Panc1 (cell line): ENCODE results near the gene LRFN3. TPM values are rescaled to one million over a fixed set of nuclear protein-coding genes. Genes with fewer than 3 reads are reported as not detected.

ENCODE experiments used
- ATAC-seq: fragments of 200-7000 bp; cut with Tn5 transposase; 2 replicates; pipeline ENCODE4 v1.9.1; 2020; ENCODE audit warnings: mild to moderate bottlenecking, moderate library complexity
- Bru-seq: library from RNA; stranded (reverse); fragments of 400-500 nt; gene quantifications from one replicate; lab custom pipeline; 2021; lab: Mats Ljungman, UMichigan
- BruChase-seq, 2 experiments: library from RNA; stranded (reverse); fragments of 400-500 nt; gene quantifications; one replicate each; lab custom pipeline; 2021; lab: Mats Ljungman, UMichigan
- BruUV-seq: library from RNA; stranded (reverse); fragments of 400-500 nt; replicated peaks from 2 replicates; lab custom pipeline; 2021; lab: Mats Ljungman, UMichigan
- CTCF ChIA-PET: fragments of 300-600 bp; sonication (Branson Sonifier 250); formaldehyde crosslinking; loops from one replicate; lab custom pipeline; 2022; ENCODE audit warnings: antibody characterized with exemption; lab: Charles Lee
- POLR2A ChIA-PET: fragments of 300-600 bp; sonication (Branson Sonifier 250); formaldehyde crosslinking; loops from one replicate; lab custom pipeline; 2022; ENCODE audit warnings: antibody characterized with exemption; lab: Charles Lee
- DNase-seq: peaks from one replicate; pipeline ENCODE4 v3.0.0-alpha.2; 2010; ENCODE audit warnings: low read depth, low spot score
- H3K27ac ChIP-seq: 2 replicates; pipeline ENCODE4 v1.5.1; 2011; ENCODE audit warnings: mild to moderate bottlenecking, low read length, inconsistent platforms
- H3K27me3 ChIP-seq: fragments of 200-500 bp; sonication (Bioruptor generic); 2 replicates; pipeline ENCODE4 v1.6.0; 2014; ENCODE audit warnings: low read length, inconsistent platforms; ENCODE audit not compliant: control insufficient read depth, insufficient read depth
- H3K36me3 ChIP-seq: fragments of 200-500 bp; sonication (Bioruptor generic); 2 replicates; pipeline ENCODE4 v1.5.1; 2014; ENCODE audit warnings: inconsistent platforms, mild to moderate bottlenecking, low read length, moderate library complexity; ENCODE audit not compliant: control insufficient read depth, insufficient read depth
- H3K4me1 ChIP-seq: 2 replicates; pipeline ENCODE4 v1.5.1; 2011; ENCODE audit warnings: inconsistent platforms, mild to moderate bottlenecking, low read length, moderate library complexity; ENCODE audit not compliant: control insufficient read depth, insufficient read depth
- H3K4me3 ChIP-seq, 2 experiments: 2 replicates each; pipeline ENCODE4 v1.5.1; 2011 to 2012; ENCODE audit warnings: low read depth in 2 of 2, low read length in 2 of 2, mild to moderate bottlenecking in 2 of 2, inconsistent platforms in 1 of 2, moderate library complexity in 1 of 2
- H3K9me3 ChIP-seq: fragments of 200-500 bp; sonication (Bioruptor generic); 2 replicates; pipeline ENCODE4 v1.5.1; 2014; ENCODE audit warnings: low read depth, mild to moderate bottlenecking, inconsistent platforms, low read length, moderate library complexity; ENCODE audit not compliant: control insufficient read depth, insufficient read depth
- CTCF ChIP-seq: fragments of 450-650 bp; IDR thresholded peaks from 2 replicates; pipeline ENCODE4 v1.5.1; 2017; ENCODE audit warnings: mild to moderate bottlenecking
- REST ChIP-seq, 2 experiments: IDR thresholded peaks; 2 replicates each; pipeline ENCODE4 v1.6.1; 2011 to 2012; ENCODE audit warnings: low read depth in 2 of 2, control low read depth in 1 of 2, low read length in 1 of 2, mild to moderate bottlenecking in 1 of 2, moderate library complexity in 1 of 2; ENCODE audit not compliant: insufficient read depth in 1 of 2
- in situ Hi-C: cut with HindIII; loops from 2 replicates; pipeline ENCODE4 v1.10.0; 2016; ENCODE audit warnings: low sequenced_read_pairs, low pct_unique_long_range_greater_than_20kb
- intact Hi-C: fragments of 100-400 bp; cut with micrococcal nuclease; formaldehyde crosslinking; loops from one replicate; pipeline ENCODE4 v1.10.0; 2022; ENCODE audit not compliant: unreplicated experiment
- long read RNA-seq: library from polyadenylated mRNA; unstranded; transcript quantifications from one replicate; pipeline ENCODE4 v2.0.0, GENCODE V29; 2021; ENCODE audit not compliant: unreplicated experiment
- polyA plus RNA-seq: library from polyadenylated mRNA; unstranded; fragments of >200 nt; gene quantifications from one replicate; pipeline ENCODE4 v1.2.1, GENCODE V29; 2012; ENCODE audit warnings: missing spikeins; ENCODE audit not compliant: insufficient read length
- total RNA-seq: library from RNA; stranded (reverse); gene quantifications from one replicate; pipeline ENCODE4 v1.2.1, GENCODE V29; 2021; ENCODE audit not compliant: unreplicated experiment

The LRFN3 gene
- 16.7 TPM for total RNA-seq
- polyA plus RNA-seq: 27.2 TPM
- Bru-seq, nascent RNA: percentile 46 among the genes with signal in this experiment
- percentile 60 among the genes with signal in this experiment for BruChase-seq, experiment 1, labeled RNA remaining after a 2-hour chase
- BruChase-seq, experiment 2, labeled RNA remaining after a 6-hour chase: percentile 62 among the genes with signal in this experiment
- long read RNA-seq, transcript LRFN3-201 (3 exons, 2,513 nt): major isoform, 7 of 20 reads
- long read RNA-seq, partial matches to known transcripts: 9 of 20 reads
- long read RNA-seq, other reads (novel, unspliced or antisense): 4 of 20 reads

GRCh38 chr19:35935911-35936737, at the start of gene LRFN3:
LRFN3 (plus strand) TSS chr19:35936374; CDS start chr19:35939426, 3,052 bp downstream.
- intact Hi-C loops: no loop called here

GRCh38 chr19:35887197-35887596, 49.0 kb upstream of the LRFN3 start:
- Histone ChIP-seq H3K27me3 (no peaks in the 10 kb centered on the region), H3K27ac (no peak overlapping the region), H3K9me3 (no peaks in the 10 kb centered on the region), H3K4me3 (no peak overlapping the region), H3K36me3 (peaks cover 5% of the 10 kb centered on the region; the same call in 1 of the 2 replicates), H3K4me1 (no peaks in the 10 kb centered on the region)
- no peak for TF ChIP-seq REST (IDR thresholded peaks at IDR 0.05; ENCODE audit: insufficient read depth in 1 of 2, low read depth in 2 of 2, low read length in 1 of 2)
- ChIA-PET CTCF (interaction anchor here (0.7 kb wide), 2 partner anchors 32 to 194 kb away, joined by 3 to 11 read pairs; no protein-coding TSS in a partner anchor), POLR2A (no interaction called here)
- in situ Hi-C loops (no loop called here), intact Hi-C loops (no loop called here)
- no TSS peak for BruUV-seq
- DNase-seq (no peak), ATAC-seq (no peak)

More at GRCh38 chr19:35935911-35936737, at the start of gene LRFN3:
- Histone ChIP-seq H3K36me3 (no peaks in the 10 kb centered on the region), H3K9me3 (no peaks in the 10 kb centered on the region), H3K4me1 (peaks cover 18% of the 10 kb centered on the region), H3K27me3 (no peaks in the 10 kb centered on the region), H3K27ac (peak within 1 kb of the TSS; percentile 82), H3K4me3 (peak within 1 kb of the TSS; percentile 67 to 71)
- CTCF ChIA-PET: no interaction called here
- POLR2A ChIA-PET: no interaction called here
- no peak for TF ChIP-seq CTCF
- in situ Hi-C loops: no loop called here
- ATAC-seq (peak; percentile 73), DNase-seq (no peak)
- no TSS peak for BruUV-seq

- H3K27ac ChIP-seq: no peak overlapping the region
- in situ Hi-C loops (no loop called here), intact Hi-C loops (no loop called here)
- peaks cover 5% of the 10 kb centered on the region; the same call in 1 of the 2 replicates for H3K36me3 ChIP-seq
- ChIA-PET CTCF (no interaction called here), POLR2A (no interaction called here)
- H3K27me3 ChIP-seq: no peaks in the 10 kb centered on the region
- DNase-seq (no peak), ATAC-seq (no peak)
- H3K9me3 ChIP-seq: no peaks in the 10 kb centered on the region
- no peaks in the 10 kb centered on the region for H3K4me1 ChIP-seq
- no peak for TF ChIP-seq CTCF
- no TSS peak for BruUV-seq
- H3K4me3 ChIP-seq: no peak overlapping the region
Observed at GRCh38 chr19:35888398-35888797, 47.8 kb upstream of the LRFN3 start.
